ENCODE results near the gene GLRX5. TPM values are rescaled to one million over a fixed set of nuclear protein-coding genes. Genes with fewer than 3 reads are reported as not detected.
A peak's percentile ranks its signal among the peaks of the same experiment; 100 is the strongest.

GLRX5 gene
- total RNA-seq, 2 experiments from 2014 or later: 36.4 to 48.5 TPM

DNA sequence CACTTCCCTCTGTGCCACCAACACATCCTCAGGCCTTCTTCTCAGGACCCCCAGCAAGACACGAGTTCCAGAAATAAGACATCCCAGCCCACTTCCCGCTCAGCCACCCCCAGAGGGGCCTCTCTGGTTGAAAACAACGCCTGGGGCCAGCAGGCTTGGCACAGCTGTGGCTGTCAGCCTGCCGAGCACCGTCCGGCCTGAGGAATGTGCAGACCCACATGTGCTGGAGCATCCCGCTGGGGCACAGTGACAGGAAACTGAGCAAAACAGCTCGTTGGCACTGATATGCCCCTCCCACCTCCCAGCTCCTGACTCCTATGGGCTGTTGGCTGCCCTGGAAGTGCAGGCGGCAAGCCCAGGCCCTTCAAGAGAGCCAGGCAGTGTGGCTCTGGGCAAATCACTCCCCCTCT is 19.8 kb upstream of the GLRX5 start:
- DNase-seq (no peak), ATAC-seq (no peak)
- Mint-ChIP-seq H3K36me3 (peaks cover 16% of the 10 kb centered on the region), H3K9me3 (ENCODE audit: low read depth) (no peaks in the 10 kb centered on the region), H3K4me1 (peaks cover 70% of the 10 kb centered on the region), H3K27me3 (no peaks in the 10 kb centered on the region), H3K27ac (peak overlapping the region; percentile 84), H3K4me3 (peak overlapping the region; percentile 96)
- CTCF ChIA-PET: interaction anchor here (0.8 to 4.6 kb wide), 9 partner anchors 8 to 72 kb away, joined by 3 to 35 read pairs (median 6); partner anchors contain the start of gene GLRX5

GRCh38 chr14:95515596-95516552 is 19.0 kb upstream of the GLRX5 start:
- peaks cover 74% of the 10 kb centered on the region for H3K4me1 Mint-ChIP-seq
- DNase-seq: peak; percentile 90
- CTCF ChIA-PET: interaction anchor here (0.8 to 4.6 kb wide), 10 partner anchors 10 to 73 kb away, joined by 3 to 35 read pairs (median 5); partner anchors contain the start of gene GLRX5
- peaks cover 14% of the 10 kb centered on the region for H3K36me3 Mint-ChIP-seq
- H3K4me3 Mint-ChIP-seq: peak overlapping the region; percentile 96
- no peaks in the 10 kb centered on the region for H3K9me3 Mint-ChIP-seq (ENCODE audit: low read depth)
- no peaks in the 10 kb centered on the region for H3K27me3 Mint-ChIP-seq
- peak; percentile 83 for ATAC-seq
- peak overlapping the region; percentile 84 for H3K27ac Mint-ChIP-seq

- H3K36me3 Mint-ChIP-seq: peaks cover 13% of the 10 kb centered on the region
- DNase-seq (peak; percentile 71), ATAC-seq (peak; percentile 70)
- H3K4me1 Mint-ChIP-seq: peaks cover 74% of the 10 kb centered on the region
- H3K4me3 Mint-ChIP-seq: peak within 1 kb of the TSS; percentile 96
- H3K9me3 Mint-ChIP-seq (ENCODE audit: low read depth): no peaks in the 10 kb centered on the region
- no peaks in the 10 kb centered on the region for H3K27me3 Mint-ChIP-seq
- H3K27ac Mint-ChIP-seq: peak within 1 kb of the TSS; percentile 95
- CTCF ChIA-PET: interaction anchor here (1.0 to 4.6 kb wide), 5 partner anchors 10 to 67 kb away, joined by 3 to 35 read pairs (median 4); partner anchors contain the start of gene GLRX5
Observed at GRCh38 chr14:95516554-95517181, 18.2 kb upstream of the GLRX5 start, which contains the start of gene SYNE3. SYNE3 (minus strand) TSS chr14:95516650; CDS start chr14:95475821, 40,829 bp downstream.

DNA sequence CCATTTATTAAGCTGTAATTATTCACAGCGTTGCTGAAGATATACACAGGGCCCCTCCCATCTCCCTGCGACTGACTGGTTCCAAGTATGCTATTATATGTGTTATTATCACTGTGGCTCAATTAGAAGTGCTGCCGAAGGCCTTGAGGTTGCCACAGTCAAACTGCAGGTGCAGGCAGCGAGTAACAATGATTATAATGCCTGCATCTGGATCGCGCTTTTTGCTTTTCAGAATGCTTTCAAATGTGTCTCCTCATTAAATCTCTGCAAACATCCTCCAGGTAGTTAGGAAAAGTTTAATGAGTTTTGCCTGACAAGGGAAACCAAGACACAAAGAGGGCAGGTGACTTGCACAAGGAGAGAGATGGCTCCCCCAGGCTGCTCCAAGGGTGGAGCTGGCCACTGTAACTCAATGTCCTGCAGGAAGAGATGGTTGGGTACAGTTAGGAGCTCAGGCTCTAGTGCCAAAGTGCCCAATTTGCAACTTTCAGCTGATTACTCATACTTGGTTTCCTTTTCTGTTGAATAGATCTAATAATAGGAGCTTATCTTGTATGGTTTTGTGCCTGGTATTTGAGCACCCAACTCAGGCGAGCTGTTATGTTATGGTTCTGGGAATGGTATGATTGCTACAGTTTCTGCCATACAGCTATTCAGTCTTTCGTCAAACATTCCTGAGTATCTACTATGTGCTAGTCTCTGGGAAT is 16.7 kb upstream of the GLRX5 start:
- CTCF ChIA-PET: interaction anchor here (0.9 to 3.1 kb wide), 5 partner anchors 10 to 76 kb away, joined by 3 to 27 read pairs (median 5); no protein-coding TSS in a partner anchor
- Mint-ChIP-seq H3K36me3 (peaks cover 6% of the 10 kb centered on the region), H3K27me3 (no peaks in the 10 kb centered on the region), H3K27ac (peak overlapping the region; percentile 95), H3K9me3 (ENCODE audit: low read depth) (no peaks in the 10 kb centered on the region), H3K4me1 (peaks cover 81% of the 10 kb centered on the region), H3K4me3 (peak overlapping the region; percentile 60)
- ATAC-seq: no peak
- peak; percentile 41 for DNase-seq

DNA sequence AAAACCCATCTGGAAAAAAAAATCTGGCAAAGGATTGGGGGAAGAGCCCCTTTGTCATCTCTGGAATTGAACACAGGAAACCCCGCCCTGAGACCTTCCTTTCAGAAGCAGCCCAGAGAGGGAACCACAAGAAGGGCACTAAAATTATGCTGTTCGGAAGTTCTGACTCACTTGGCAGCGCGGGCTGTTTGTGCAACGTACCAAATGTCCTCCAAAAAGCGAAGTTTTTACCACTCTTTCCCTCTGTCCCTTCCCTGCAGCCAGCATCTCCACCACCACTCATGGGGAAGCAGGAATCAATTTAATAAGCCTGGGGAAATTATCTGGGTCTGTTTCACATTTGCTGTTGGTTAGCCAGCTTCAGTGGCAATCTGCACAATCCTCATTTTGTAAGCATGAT is 15.2 kb upstream of the GLRX5 start:
- Mint-ChIP-seq H3K9me3 (ENCODE audit: low read depth) (no peaks in the 10 kb centered on the region), H3K4me1 (peaks cover 83% of the 10 kb centered on the region), H3K27me3 (no peaks in the 10 kb centered on the region), H3K36me3 (peaks cover 6% of the 10 kb centered on the region), H3K27ac (peak overlapping the region; percentile 95), H3K4me3 (peak overlapping the region; percentile 56)
- peak; percentile 90 for DNase-seq
- CTCF ChIA-PET: interaction anchor here (0.9 to 3.1 kb wide), 6 partner anchors 8 to 93 kb away, joined by 3 to 27 read pairs (median 4); no protein-coding TSS in a partner anchor
- ATAC-seq: peak; percentile 22

DNA sequence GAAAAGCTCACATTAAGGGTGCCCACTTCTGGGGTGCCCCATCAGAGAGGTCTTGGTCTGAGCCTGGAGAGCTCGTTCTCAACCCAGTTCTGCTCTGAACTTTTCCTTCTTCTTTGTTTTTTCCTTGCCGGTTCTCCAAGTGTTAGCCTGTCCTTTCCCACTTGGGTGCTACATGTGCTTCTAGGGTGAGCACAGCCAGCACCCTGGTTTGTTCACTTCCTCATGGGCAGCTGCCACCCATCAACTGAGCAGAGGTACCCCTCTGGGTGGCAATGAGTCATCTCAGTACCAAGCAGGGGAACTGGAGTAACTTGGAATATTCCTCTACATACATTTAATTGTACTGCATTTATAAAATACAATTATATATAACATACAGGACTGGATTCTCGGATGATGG is 14.5 kb upstream of the GLRX5 start:
- Mint-ChIP-seq H3K27ac (peak overlapping the region; percentile 95), H3K4me1 (peaks cover 84% of the 10 kb centered on the region), H3K27me3 (no peaks in the 10 kb centered on the region), H3K9me3 (ENCODE audit: low read depth) (no peaks in the 10 kb centered on the region), H3K36me3 (peaks cover 3% of the 10 kb centered on the region), H3K4me3 (peak overlapping the region; percentile 56)
- DNase-seq: no peak
- ATAC-seq: no peak
- CTCF ChIA-PET: interaction anchor here (0.9 to 3.1 kb wide), 6 partner anchors 8 to 93 kb away, joined by 3 to 27 read pairs (median 4); no protein-coding TSS in a partner anchor

- CTCF ChIA-PET: interaction anchor here (1.0 to 1.4 kb wide), 2 partner anchors 12 to 15 kb away, joined by 3 read pairs; no protein-coding TSS in a partner anchor
- Mint-ChIP-seq H3K36me3 (no peaks in the 10 kb centered on the region), H3K27me3 (no peaks in the 10 kb centered on the region), H3K9me3 (ENCODE audit: low read depth) (no peaks in the 10 kb centered on the region), H3K4me3 (no peak overlapping the region), H3K27ac (no peak overlapping the region), H3K4me1 (peaks cover 87% of the 10 kb centered on the region)
- DNase-seq: peak; percentile 26
- ATAC-seq: no peak
Observed at GRCh38 chr14:95521001-95521400, 13.8 kb upstream of the GLRX5 start.

DNA sequence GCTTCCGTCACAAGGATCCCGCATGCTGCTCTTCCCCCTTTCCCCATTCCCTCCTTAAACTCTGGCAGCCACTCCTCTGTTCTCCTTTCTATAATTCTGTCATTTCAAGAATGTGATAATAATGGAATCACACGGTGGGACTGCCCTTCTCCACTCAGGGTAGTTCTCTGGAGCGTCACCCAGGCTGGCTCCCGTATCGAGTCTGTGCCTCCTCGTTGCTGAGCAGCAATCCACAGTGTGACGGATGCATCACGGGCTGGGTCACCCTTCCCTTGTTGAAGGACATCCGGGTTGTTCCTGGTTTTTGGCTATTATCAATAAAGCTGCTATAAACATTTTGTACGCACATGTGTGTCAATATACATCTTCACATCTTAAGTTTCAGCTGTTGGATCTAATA is 12.7 kb upstream of the GLRX5 start:
- Mint-ChIP-seq H3K4me1 (peaks cover 94% of the 10 kb centered on the region), H3K27ac (peak overlapping the region; percentile 95), H3K4me3 (peak overlapping the region; percentile 65), H3K9me3 (ENCODE audit: low read depth) (no peaks in the 10 kb centered on the region), H3K36me3 (no peaks in the 10 kb centered on the region), H3K27me3 (no peaks in the 10 kb centered on the region)
- CTCF ChIA-PET: interaction anchor here (0.7 to 7.6 kb wide), 6 partner anchors 8 to 77 kb away, joined by 3 to 130 read pairs (median 9); partner anchors contain the start of gene GLRX5
- ATAC-seq (no peak), DNase-seq (peak; percentile 40)

- CTCF ChIA-PET: interaction anchor here (0.7 to 7.6 kb wide), 11 partner anchors 8 to 94 kb away, joined by 3 to 130 read pairs (median 5); partner anchors contain the start of gene GLRX5
- peaks cover 94% of the 10 kb centered on the region for H3K4me1 Mint-ChIP-seq
- H3K36me3 Mint-ChIP-seq: no peaks in the 10 kb centered on the region
- peak overlapping the region; percentile 65 for H3K4me3 Mint-ChIP-seq
- no peaks in the 10 kb centered on the region for H3K9me3 Mint-ChIP-seq (ENCODE audit: low read depth)
- H3K27me3 Mint-ChIP-seq: no peaks in the 10 kb centered on the region
- ATAC-seq (no peak), DNase-seq (peak; percentile 36)
- peak overlapping the region; percentile 95 for H3K27ac Mint-ChIP-seq
Observed at GRCh38 chr14:95522556-95522955, 12.3 kb upstream of the GLRX5 start.

DNA sequence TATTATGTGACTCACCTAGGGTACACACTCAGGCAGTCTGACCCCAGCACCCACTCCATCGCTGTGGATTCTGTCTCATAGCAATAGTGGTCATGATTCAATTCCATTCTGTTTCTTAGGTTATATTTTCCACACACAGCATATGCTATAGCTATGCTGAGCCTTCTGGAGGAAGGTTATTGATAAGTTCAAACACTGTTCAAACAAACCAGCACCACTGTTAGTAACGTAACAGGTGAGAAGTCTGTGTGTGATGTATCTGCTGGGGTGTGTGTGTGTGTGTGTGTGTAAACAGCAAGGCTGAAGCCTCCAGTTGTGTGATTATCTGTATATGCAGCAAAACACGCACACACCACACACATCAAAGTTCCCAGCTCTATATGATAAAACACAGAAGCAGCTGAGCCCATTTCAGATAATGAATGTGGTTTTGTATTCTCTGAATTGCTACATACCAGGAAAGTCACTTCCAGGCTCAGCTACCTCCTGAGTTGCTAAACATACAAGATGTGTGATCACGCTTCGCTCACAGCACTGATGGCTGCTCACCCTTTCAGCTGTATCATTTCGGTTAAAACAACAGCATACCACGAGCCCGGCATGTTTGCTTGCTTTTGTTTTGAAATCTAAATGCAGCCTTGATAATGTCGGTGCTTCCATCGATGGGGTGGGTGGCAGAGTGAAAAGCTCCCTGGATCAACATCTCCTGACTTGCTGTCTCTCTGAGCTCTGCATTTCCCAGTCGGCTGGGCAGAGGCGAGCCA is 11.6 kb upstream of the GLRX5 start:
- ATAC-seq: peak; percentile 57
- CTCF ChIA-PET: interaction anchor here (0.6 to 7.6 kb wide), 13 partner anchors 9 to 95 kb away, joined by 3 to 130 read pairs (median 5); partner anchors contain the start of gene GLRX5
- DNase-seq: peak; percentile 76
- H3K4me1 Mint-ChIP-seq: peaks cover 89% of the 10 kb centered on the region
- H3K4me3 Mint-ChIP-seq: peak overlapping the region; percentile 65
- no peaks in the 10 kb centered on the region for H3K27me3 Mint-ChIP-seq
- no peaks in the 10 kb centered on the region for H3K36me3 Mint-ChIP-seq
- no peaks in the 10 kb centered on the region for H3K9me3 Mint-ChIP-seq (ENCODE audit: low read depth)
- H3K27ac Mint-ChIP-seq: peak overlapping the region; percentile 95

DNA sequence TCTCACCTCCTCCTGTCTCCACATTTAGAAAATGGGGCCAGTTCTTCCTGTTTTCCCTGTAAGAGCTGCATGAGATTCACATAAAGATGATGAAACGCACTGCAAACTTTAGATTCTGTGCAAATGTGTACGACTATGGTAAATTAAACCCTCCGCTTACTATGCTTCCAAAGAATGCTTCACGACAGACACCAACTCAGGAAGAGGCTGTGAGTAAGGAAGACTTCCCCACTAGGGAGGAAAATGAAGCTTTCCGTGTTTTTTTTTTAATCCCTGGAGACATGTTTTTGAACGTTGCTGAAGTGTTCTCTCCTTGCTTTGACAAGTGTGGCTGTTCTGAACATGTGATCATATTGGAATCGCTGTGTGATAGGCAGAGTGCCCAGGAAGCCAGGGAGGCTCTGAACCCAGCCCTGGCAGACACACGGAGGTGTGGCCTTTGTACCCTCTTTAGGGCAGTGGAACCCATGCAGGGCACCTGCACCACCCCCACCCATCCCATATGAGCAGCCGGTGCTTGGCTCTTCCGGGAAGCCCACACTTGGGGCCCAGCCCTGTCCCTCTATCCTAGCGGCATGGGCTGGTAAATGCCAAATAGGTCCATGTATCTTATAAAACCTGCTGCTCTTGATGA is 10.9 kb upstream of the GLRX5 start:
- H3K36me3 Mint-ChIP-seq: no peaks in the 10 kb centered on the region
- CTCF ChIA-PET: interaction anchor here (0.6 to 7.6 kb wide), 12 partner anchors 9 to 96 kb away, joined by 3 to 130 read pairs (median 6); partner anchors contain the start of genes GLRX5 and SYNE3
- H3K9me3 Mint-ChIP-seq (ENCODE audit: low read depth): no peaks in the 10 kb centered on the region
- H3K27ac Mint-ChIP-seq: peak overlapping the region; percentile 95
- no peaks in the 10 kb centered on the region for H3K27me3 Mint-ChIP-seq
- peaks cover 83% of the 10 kb centered on the region for H3K4me1 Mint-ChIP-seq
- peak overlapping the region; percentile 65 for H3K4me3 Mint-ChIP-seq
- DNase-seq: peak; percentile 80
- ATAC-seq: peak; percentile 49

All from activated CD8-positive, alpha-beta memory T cell treated with anti-CD3 and anti-CD28 coated beads, Interleukin-2, amount 10 ng/mL, durations not matched to agents 7 days and 5 days (primary cell).